GM15510 (cell line): Measurements from ENCODE around the gene DDX50.
A peak's percentile ranks its signal among the peaks of the same experiment; 100 is the strongest.

ENCODE experiments used
- POLR2A ChIP-seq: IDR thresholded peaks from 3 replicates; pipeline ENCODE4 v1.6.1; 2011; ENCODE audit warnings: borderline replicate concordance; ENCODE audit not compliant: insufficient read length; ENCODE audit errors: extremely low read depth

The DDX50 gene

GRCh38 chr10:68957284-68957615 lies 56.1 kb downstream of the DDX50 start:
- no peak for TF ChIP-seq POLR2A

GRCh38 chr10:68957654-68958053 lies 56.5 kb downstream of the DDX50 start:
- TF ChIP-seq POLR2A, result no peak

GRCh38 chr10:68959695-68960527 lies 58.8 kb downstream of the DDX50 start:
- TF ChIP-seq POLR2A, result no peak

DNA sequence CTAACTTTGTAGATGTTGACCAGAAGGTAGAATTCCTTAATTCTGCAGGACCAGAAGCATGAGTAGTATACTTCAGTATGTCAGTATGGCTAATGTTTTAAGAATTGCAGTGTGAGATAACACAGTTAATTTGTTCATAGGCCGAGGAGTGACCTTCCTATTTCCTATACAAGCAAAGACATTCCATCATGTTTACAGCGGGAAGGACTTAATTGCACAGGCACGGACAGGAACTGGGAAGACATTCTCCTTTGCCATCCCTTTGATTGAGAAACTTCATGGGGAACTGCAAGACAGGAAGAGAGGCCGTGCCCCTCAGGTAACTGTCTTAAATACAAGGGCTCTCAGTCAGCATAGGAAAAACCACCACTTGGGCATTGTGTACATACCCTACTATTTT lies 62.0 kb downstream of the DDX50 start:
- TF ChIP-seq POLR2A, result no peak

DNA sequence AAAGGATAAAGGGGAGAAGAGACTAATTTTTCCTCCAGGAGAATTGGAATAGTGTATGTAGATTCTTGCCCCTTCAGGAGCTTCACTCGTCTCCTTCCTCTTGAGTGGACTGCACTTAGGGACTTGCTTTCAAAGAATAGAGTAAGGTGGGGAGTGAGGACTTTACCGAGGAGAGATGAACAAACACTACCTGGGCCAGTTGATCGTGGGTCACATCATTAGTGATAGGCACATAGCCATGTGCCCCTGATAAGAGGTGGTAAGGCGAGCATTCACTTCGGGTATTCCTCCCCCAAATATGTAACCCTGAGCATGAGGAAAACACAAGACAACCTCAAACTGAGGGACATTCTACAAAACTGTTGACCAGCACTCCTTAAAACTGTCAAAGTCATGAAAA lies 72.9 kb downstream of the DDX50 start:
- TF ChIP-seq POLR2A, result no peak

GRCh38 chr10:68981074-68981473 lies 80.0 kb downstream of the DDX50 start:
- TF ChIP-seq POLR2A, result no peak

- TF ChIP-seq POLR2A, result no peak
These were observed 81.3 kb downstream of the DDX50 start for GRCh38 chr10:68982389-68982788.

DNA sequence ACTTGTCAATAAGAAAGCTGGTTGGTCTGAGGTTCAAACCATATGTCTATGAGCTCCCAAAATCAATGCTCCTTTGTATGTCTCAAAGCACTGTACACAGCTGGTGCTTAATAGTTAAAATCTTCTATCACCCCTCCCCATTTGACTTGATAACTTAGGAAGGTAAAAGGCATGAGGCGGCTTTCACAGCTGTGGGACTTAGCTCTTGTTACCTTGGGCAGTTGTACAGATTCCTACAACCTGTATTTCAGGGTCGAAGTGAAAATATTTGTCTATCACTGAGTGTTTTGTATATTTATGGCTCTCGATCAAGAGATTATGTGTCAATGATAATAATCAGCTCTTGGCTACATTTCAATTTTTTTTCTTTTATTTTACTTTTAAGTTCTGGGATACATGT lies 86.5 kb downstream of the DDX50 start:
- no peak for TF ChIP-seq POLR2A

DNA sequence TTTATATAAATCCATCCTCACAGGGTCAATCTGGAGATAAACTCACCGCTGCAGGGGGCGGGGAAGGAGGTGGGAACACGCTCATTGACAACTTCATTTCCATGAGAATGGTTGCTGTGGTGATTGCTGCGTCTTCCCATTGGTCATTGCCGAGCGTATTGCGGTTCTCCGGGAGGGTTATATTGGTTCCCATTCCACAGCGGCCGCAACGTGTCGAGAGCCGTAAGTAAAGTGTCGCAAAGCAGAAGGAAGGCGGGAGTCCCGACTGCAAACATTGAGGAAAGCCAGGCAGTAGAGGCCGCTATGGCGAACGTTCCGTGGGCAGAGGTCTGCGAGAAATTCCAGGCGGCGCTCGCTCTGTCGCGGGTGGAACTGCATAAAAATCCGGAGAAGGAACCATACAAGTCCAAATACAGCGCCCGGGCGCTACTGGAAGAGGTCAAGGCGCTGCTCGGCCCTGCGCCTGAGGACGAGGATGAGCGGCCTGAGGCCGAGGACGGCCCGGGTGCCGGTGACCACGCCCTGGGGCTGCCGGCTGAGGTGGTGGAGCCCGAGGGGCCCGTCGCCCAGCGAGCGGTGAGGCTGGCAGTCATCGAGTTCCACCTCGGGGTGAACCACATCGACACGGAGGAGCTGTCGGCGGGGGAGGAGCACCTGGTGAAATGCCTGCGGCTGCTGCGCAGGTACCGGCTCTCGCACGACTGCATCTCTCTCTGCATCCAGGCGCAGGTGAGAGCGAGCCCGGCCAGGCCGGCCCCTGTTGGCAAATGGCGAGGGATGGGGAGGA lies 87.6 kb downstream of the DDX50 start, which contains the start of gene KIFBP:
TSS of gene KIFBP (plus strand) at position 274 of the 787 bp plus-strand sequence. CDS start at position 304, 30 bp downstream.
- TF ChIP-seq POLR2A, result peak; percentile 67

GRCh38 chr10:68989317-68989990 lies 88.3 kb downstream of the DDX50 start:
- TF ChIP-seq POLR2A, result no peak

GRCh38 chr10:68992636-68993440 lies 91.7 kb downstream of the DDX50 start:
- TF ChIP-seq POLR2A, result no peak
